Sciatic nerve (tissue), 2 donors: ENCODE results near the gene GFAP. TPM values are rescaled to one million over a fixed set of nuclear protein-coding genes. Genes with fewer than 3 reads are reported as not detected.
"Not testable (repeated sequence)": the region's sequence is repeated elsewhere in the genome, so short reads cannot be mapped to it uniquely, and the experiment has no call there.

Experiments used
- ATAC-seq: fragments of 200-7000 bp; cut with Tn5 transposase; one replicate; pipeline ENCODE4 v1.9.1; 2020; ENCODE audit warnings: mild to moderate bottlenecking, moderate library complexity
- DNase-seq: peaks from one replicate; pipeline ENCODE4 v3.0.0-alpha.2; 2020; ENCODE audit warnings: low spot score
- intact Hi-C: fragments of 100-400 bp; cut with DNase I; formaldehyde crosslinking; loops from one replicate; pipeline ENCODE4 v1.14.2; 2022
- total RNA-seq: library from RNA; stranded (reverse); fragmentation: NEBNext Ultra II Directional; extraction: Animal tissue kit (Norgen Biotek cat#: 25700); gene quantifications from one replicate; pipeline ENCODE4 v1.2.1, GENCODE V29; 2021
- donor health status: DM: no; HTN: no; CAD: no.
- donor health status: DM: no; HTN: no; CAD: no.

The GFAP gene
- total RNA-seq = 9.2 TPM

DNA sequence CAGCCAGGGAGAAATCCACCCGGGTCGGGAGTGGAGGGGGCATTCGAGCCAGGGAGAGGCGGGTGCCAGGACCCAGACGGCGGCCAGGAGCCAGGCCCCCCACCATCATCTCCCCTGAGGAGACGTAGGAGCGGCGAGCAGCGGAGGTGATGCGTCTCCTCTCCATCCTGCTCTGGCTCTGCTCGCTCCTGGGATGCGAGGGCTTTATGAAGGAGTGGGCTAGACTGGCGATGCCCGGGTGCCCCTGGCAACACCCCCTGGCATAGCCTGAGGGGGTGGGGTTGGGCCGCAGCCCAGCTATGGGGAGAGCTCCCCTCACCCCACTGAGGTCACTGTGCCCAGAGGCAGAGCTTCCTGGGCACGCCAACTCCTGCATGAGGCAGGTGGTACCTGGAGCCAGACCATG, at the start of gene GFAP:
GFAP (minus strand) TSS at position 180 of the 406 bp plus-strand sequence; CDS start at position 166, 14 bp downstream.
- ATAC-seq (no peak), DNase-seq (peak; percentile 58)
- intact Hi-C loops = loop anchor here (10.0 kb wide), 1 partner anchor 219 kb away; the partner anchor contains the start of genes ACBD4 and PLCD3

DNA sequence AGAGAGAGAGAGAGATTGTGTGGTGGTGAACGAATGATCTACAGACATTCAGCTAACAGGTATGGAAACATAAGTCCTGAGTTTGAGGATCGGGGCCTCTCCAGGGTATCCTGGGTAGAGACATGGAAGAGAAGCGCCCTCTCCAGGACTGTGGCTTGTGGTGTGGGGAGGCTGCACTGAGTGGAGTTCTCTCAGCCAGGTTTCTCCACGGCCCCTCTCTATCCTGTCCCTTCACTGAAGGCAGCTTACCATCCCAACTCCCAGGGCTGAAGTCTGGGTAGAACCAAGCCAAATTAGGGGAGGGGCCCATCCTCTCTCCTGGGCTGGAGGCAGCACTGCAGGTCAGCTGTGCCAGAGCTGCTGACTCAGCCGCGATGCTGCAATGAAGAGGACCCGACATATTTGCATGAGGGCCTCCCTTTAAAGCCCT, 46.6 kb upstream of the GFAP start:
- ATAC-seq (no peak), DNase-seq (no peak)
- intact Hi-C loops = no loop called here

DNA sequence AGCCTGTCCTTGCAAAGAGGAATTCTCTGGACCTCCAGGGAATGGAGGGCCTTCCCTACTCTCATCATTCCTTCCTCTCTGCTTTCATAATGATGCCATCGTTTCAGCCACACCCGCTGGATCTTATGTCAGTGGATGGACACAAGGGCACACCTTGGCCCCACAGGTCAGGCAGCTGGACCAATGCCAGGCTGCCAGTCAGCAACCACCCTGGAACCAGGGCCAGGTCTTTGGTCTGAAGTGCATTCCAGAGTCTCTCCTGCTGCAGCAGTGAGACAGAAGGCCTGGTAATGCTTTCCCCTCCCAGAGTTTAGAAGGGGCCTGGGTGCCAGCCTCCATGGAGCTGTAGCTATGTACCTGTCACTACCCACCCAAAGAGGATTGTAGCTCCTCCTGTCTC, 45.4 kb upstream of the GFAP start:
- DNase-seq = no peak
- no peak for ATAC-seq

DNA sequence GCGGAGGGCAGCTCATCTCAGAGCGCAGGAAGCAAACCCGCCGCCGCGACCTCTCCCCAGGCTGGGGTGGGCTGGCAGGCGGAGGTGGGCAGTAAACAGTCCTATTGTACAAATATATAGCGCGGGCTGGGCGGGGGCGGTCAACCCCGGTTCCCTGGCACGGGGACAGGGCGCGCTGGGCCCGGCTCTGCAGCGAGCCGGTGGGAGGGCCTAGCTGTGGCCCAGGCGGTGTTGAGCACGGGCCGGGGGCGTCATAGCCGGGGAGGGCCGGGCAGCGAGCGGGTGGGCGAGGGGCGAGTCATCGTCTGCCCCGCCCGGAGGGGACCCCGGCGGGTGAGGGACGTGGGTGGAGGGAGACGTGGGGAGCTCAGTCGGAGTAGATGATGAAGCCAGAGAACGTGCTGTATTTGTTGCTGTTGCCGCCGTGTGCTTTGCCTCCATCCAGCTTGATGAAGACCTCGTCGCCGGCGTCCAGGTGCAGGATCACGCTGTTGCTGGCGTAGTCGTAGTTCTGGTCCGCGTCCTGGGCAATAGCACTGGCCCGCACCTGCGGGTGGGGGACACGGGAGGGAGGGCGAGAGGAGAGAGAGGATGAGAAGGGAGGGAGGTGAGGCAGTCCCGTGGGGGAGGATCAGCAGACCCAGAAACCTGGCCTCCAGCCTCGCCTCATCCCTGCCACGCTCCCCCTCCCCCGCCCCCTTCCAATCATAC, 44.7 kb upstream of the GFAP start:
- intact Hi-C loops = no loop called here
- ATAC-seq = peak; percentile 38
- DNase-seq = no peak

More for the DNA sequence above, 45.4 kb upstream of the GFAP start:
- intact Hi-C loops = no loop called here

DNA sequence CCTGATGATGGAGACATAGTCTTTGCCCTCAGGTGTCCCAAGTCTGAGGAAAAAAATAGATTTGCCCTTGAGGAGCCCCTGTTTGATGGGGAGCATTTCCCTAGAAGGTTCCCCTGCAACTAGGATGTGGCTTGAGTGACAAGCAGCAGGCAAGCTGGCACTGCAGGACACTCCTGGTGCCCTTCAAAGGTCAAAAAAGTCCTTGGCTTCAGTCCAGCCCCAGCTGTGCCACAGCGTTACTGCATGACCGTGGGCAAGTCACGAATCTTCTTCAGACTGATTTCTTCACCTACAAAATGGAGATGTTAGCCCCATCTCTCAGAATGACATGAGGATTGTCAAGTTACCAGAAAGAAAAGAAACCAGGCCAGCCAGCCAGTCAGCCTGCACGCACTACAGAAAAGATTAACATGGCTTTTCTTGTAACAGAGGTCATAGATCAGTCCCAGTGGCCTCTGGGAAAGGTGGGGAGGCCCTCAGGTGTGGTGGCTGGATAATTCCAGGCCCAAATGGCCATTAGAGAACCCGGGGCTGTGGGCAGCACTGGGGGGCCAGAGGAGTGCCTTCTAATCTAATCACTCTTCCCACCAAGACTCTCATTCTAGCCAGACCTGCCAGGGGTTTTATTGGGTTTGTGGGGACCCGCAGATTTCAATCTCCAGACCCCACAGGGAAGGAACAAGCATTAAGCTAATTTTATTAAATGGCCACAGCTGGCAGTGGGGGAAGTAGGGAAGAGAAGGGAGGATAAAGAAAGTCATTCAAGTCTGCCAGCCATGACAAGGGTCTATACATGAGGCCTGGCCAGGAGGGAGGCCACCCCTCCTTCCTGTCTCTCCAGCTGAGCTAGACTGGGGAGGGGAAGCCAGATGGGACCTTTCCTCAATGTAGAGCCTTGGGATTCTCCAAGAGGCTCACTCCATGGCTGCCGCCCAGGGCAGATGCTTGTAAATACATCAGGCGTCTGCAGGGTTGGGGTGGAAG, 42.0 kb upstream of the GFAP start:
- intact Hi-C loops = no loop called here
- ATAC-seq (no peak), DNase-seq (no peak)

DNA sequence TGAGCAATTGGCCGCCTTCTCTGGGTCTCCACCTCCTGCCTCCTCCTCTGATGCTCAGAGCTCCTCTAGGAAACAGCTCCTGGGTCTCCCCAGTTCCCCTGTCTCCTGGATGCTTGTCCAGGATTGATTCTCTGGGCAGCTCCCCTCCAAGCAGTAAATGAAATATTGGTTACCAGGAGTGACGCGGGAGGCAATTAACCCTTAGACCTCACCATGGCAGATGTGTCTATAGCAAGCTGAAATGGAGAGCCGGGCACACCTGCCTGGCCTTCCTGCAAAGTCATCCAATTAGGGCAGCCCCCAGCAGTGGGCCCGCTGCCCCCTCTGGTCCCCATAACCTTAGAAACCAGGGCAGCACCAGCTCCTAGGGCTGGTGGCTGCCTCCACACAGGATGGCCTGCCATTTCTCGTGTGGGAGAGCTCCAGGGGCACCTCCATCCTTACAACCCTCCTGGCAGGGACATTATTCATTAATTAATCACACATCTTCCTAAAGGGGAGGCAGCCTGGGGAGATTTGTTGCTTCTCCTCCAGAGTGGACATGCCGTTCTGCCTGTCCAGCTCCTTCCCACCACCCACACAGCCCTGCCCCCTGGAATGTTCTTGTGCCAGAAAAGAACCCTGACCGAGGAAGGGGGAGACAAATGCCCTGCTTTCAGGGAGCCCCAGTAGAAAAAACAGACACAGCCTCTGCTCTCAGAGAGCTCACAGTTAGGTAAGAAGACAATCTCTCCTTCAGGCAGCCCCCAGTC, 40.5 kb upstream of the GFAP start:
- intact Hi-C loops = no loop called here
- no peak for ATAC-seq
- DNase-seq = no peak

DNA sequence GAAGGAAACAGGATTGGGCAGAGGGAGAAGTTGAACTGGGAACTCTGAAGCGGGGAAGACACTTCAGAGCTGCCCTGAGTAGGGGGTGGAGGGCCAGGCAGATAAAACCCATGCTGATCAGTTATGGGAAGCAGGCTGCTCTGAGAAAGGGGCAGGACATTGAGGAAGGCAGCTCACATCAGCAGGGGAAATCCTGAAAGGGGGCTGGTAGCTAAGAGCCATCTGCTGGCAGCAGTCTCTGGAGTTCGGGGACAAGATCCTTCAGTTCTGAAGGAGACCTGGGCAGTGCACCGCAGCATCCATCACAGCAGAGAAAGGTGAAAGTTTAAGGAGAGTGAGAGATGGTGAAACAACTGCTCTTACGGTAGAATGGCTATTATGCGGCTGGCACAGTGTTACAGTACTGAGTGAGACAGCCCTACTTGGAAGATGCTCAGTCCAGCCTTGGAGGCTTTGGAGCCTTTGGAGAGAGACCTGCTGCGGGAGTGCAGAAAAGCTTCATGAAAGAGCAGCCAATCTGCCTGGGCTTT, 37.7 kb upstream of the GFAP start:
- ATAC-seq (no peak), DNase-seq (no peak)
- intact Hi-C loops = no loop called here

DNA sequence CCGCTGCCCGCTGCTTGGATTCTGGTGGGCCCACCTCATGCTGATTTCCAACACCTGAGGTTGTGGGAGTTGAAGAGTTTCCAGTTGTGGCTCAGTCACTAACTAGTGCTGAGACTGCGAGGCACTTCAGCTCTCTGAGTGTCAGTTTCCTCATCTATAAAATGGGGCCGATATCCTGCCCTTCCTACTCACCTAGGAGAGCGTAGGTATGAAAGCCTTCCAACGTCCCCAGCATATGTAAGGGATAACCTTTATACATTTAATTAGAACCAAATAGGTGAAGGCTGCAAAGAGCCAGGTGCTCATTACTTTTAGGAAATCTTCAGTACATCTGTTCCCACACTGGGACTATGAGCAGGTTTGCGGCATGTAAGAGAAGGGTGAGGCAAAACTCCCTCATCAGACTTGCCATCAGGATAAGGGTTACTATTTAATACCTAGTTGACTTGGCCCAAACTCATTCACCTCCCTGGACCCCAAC, 33.1 kb upstream of the GFAP start:
- DNase-seq = no peak
- intact Hi-C loops = no loop called here
- ATAC-seq = no peak

DNA sequence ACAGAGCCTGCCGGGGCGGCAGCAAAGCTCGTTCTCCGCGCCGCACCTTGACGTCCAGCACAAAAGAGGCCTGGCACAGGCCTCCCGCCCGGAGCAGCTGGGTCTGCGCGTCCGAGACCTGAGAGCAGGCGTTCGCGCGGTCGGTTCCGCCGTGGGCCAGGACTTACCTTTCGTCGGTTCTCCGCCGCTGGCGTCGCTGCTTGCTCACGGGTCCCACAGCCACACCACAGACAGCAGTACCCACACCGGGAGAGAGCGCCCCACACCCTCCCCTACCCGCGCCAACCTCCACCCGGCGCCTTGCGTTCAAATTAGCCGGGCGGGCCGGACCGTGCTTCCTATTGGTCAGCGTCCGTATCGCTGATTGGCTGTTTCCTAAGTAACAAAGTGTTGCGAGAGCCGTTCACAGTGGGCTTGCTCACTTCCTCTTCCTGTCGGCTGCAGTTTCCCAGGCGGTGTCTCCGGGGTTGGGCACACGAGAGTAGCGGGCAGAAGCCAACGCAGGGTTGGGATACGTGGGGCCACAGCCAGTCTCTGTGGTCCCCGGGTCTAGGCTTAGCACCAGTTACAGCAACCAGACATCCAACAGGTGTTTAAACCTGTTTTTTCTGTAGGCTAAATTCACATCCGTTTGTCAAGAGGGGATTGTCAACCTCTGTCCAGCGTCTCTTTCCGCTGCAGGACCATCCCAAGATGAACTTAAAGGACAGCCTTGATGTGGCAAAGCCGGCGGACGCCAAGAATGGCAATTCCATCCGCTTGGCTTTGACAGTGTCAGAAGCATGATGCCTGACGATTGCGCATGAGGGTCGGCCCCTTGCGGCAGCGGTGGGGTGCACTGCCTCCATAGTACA, 32.4 kb upstream of the GFAP start, which contains the start of gene KIF18B:
KIF18B (minus strand) TSS at position 313 of the 854 bp plus-strand sequence. CDS start 11,429 bp downstream, outside the sequence.
- intact Hi-C loops = no loop called here
- peak; percentile 91 for DNase-seq
- ATAC-seq = peak; percentile 99

DNA sequence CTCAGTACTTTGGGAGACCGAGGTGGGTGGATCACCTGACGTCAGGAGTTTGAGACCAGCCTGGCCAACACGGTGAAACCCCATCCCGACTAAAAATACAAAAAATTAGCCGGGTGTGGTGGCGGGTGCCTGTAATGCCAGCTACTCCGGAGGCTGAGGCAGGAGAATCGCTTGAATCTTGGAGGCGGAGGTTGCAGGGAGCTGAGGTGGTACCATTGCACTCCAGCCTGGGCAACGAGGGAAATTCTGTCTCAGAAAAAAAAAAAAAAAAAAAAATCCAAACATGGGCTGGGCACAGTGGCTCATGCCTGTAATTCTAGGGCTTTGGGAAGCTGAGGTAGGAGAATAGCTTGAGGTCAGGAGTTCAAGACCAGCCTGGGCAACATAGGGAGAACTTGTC, 30.4 kb upstream of the GFAP start:
- ATAC-seq, intact Hi-C loops, DNase-seq: not testable (repeated sequence)

DNA sequence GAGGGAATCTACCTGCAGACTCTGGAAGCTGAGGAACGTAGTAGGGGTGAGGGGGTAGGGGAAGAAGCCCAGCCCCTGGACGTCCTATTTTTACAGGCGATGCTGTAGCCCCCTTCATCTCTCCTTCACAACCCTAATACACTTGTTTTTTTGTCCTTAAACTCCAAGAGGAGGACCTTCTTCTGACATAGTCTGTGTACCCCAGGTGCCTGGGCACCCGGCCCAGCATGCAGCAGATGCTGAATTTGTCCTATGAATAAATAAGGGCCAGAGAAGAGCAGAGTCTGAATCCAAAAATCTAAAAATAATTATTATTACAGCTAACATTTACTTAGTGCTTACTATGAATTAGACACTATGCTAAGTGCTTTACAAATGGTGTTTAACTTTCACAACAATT, 27.2 kb upstream of the GFAP start:
- intact Hi-C loops = no loop called here
- no peak for DNase-seq
- no peak for ATAC-seq

DNA sequence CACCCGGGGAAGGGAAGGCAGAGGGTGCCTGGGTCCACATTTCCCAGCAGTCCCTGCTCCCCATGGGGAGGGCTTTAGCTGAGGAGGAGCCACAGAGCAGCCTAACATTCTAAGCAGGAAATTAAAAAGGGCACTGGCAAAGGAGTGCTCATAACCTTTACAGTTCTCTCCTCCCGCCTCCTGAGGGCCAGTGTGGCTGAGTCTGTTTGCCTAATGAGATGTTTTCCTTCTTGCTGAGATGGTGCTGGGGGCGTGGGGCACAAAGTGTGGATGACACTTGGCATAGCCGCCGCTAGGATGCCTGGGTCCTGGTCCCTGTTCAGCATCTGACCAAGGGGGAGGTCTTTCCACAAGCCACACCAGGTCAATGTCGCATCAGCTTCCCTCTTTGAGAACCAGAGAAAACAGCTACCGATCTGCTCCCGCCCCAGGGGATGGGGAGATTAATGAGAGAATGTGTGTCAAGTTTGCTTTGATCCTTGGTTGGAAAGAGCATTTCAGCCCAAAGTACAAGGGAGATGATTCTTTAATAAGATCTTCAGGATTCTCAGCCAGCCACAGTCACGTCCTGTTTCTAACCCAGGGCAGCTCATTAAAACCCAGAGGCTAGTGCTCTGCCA, 26.5 kb upstream of the GFAP start:
- ATAC-seq (no peak), DNase-seq (no peak)
- intact Hi-C loops = no loop called here

DNA sequence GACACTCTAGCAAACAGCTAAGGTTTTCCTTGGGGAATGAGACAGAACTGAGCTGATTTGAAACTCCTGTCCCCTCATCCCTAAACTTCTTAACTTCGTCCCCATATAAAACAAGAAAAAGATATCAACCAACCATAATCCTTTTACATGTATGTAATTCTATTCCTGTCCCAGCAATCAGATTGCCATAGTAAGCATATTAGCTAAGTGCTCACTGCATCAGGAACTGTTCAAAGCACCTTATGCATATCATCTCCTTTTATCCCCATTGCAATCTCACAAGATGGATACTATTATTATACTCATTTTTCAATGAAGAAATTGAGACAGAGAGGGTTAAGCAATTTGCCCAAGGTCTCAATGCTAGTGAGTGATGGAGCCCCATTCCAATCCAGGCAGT, 25.5 kb upstream of the GFAP start:
- no peak for ATAC-seq
- intact Hi-C loops = no loop called here
- DNase-seq = no peak

DNA sequence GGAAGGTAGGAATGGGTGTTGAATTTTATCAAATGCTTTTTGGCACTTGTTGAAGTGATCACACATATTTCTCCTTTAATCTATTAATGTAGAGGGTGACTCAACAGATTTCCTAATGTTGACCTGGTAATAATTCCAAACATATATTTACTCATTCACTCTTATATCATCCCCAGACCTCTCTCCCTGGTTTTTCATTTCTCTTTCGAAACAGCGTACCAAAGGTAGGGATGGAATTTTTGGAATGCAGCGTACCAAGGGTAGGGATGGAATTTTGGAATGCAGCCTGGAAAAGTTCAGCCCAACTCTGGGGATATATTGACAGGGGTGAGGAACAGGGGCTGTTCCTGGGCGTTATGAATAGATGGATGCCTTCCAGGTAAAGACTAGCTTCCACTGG, 25.0 kb upstream of the GFAP start:
- DNase-seq = no peak
- ATAC-seq = no peak
- intact Hi-C loops = no loop called here

DNA sequence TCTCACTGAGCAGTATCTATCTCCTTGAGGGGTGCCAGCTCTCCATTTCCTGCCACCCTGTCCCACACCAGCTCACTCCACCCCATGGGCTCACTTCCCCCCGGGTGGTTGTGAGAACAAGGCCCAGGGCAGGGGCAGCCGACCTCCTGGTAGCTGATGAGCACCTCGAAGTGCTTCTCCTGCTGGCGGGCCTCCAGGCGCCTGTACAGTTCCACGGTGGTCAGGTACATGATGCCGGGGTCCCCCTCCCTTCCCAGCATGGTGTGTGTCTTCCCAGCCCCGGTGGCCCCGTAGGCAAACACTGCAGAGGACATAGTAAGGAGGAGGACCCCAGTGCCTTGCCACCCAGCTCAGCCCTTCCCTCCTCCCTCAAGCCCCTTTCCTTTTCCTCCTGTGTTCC, 19.8 kb upstream of the GFAP start:
- no peak for DNase-seq
- no peak for ATAC-seq
- intact Hi-C loops = no loop called here

DNA sequence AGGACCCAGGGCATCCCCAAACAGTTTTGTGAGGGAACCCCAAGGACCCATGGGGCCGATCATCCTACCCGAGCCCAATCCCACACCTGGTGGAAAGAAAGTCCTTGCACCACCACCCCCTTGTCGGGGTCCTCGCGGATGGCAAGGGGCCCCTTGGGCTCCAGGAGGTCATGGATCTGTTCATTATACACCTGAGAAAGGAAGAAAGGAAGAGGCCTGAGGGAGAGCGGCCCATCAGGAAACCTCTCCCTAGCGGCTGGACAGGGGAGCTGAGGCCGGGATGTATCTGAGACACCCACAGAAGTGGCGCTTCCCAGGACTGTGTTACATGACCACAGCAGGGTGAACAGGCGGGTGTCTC, 19.4 kb upstream of the GFAP start:
- intact Hi-C loops = no loop called here
- no peak for DNase-seq
- no peak for ATAC-seq

DNA sequence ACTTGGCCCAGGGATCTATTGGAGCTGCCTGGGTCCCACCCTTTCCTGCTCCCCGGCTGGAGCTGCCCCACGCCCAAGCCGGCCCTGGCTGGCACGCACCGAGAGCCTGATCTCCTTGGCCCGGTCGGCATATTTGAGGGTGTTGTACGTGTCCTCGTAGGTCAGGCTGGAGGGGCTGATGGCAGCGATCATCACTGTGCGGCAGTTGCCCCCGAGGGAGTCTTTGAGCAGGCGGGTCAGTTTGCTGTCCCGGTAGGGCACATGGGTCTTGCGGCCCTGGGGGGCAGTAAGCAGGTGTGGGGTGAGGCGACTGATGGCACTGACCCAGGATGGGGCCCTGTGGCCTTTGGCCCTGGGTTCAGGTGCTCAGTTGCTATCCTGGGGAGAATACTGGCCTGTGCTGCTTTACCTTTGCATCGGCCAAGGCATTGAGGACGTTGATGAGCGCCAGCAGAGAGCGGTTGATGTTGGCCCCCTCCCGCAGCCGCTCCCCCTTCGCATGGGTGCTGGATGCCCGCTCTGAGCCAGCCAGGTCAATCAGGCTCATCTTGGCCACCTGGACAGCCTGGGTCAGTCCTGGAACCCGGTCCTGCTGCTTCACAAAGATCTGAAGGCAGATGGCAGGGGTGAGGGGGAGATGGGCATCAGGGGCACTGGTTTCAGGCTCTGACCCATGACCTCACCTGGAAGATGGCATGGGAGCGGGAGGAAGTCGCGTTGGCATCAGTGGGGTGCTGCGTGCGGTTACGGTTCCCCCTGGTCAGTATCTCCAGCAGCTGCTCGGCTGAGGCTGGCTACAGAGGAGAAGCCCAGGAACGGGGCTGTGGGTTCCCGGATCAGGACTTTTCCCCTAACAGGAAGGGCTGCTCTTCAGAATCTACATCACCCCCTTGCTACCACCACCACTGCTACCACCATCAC, 18.8 kb upstream of the GFAP start:
- DNase-seq (no peak), ATAC-seq (no peak)
- intact Hi-C loops = no loop called here
